SU-DHL-6 (cell line): ENCODE data around the gene PALM.

Experiments used
- H2AFZ ChIP-seq: fragments of 200-600 bp; sonication (generic); 2 replicates; pipeline ENCODE4 v1.6.1; 2014; ENCODE audit warnings: low read depth, mild to moderate bottlenecking, moderate library complexity, mixed read lengths, antibody characterized with exemption, low read length; ENCODE audit not compliant: severe bottlenecking
- H3F3A ChIP-seq: fragments of 200-600 bp; shearing (Covaris generic); 2 replicates; pipeline ENCODE4 v1.6.0; 2016; ENCODE audit warnings: antibody characterized with exemption, mild to moderate bottlenecking; ENCODE audit not compliant: insufficient read depth
- H3K27ac ChIP-seq: fragments of 200-600 bp; sonication (generic); 2 replicates; pipeline ENCODE4 v1.5.1; 2016; ENCODE audit warnings: low read depth, mild to moderate bottlenecking, low read length, moderate library complexity, mixed read lengths
- H3K27me3 ChIP-seq: fragments of 200-600 bp; sonication (generic), shearing (Covaris generic); 2 replicates; pipeline ENCODE4 v1.6.0; 2014; ENCODE audit warnings: mild to moderate bottlenecking, low read length
- H3K36me3 ChIP-seq: fragments of 200-600 bp; sonication (generic); 2 replicates; pipeline ENCODE4 v1.6.1; 2014; ENCODE audit warnings: mild to moderate bottlenecking, low read length, mixed read lengths
- H3K4me2 ChIP-seq: fragments of 300-600, 200-600 bp; shearing (Covaris generic), sonication (generic); 2 replicates; pipeline ENCODE4 v1.6.0; 2014; ENCODE audit warnings: low read length, low read depth, mild to moderate bottlenecking; ENCODE audit not compliant: poor library complexity, severe bottlenecking
- H3K4me3 ChIP-seq: fragments of 200-600 bp; sonication (generic); 2 replicates; pipeline ENCODE4 v1.5.1; 2014; ENCODE audit warnings: antibody characterized with exemption, low read length, mild to moderate bottlenecking, mixed read lengths; ENCODE audit not compliant: insufficient read depth, poor library complexity, severe bottlenecking
- H3K79me2 ChIP-seq: fragments of 200-600 bp; sonication (generic); 2 replicates; pipeline ENCODE4 v1.6.1; 2014; ENCODE audit warnings: mild to moderate bottlenecking, low read length, moderate library complexity; ENCODE audit not compliant: insufficient read depth
- H3K9ac ChIP-seq: fragments of 200-600 bp; sonication (generic); 2 replicates; pipeline ENCODE4 v1.7.0; 2014; ENCODE audit warnings: mild to moderate bottlenecking, low read length
- H3K9me2 ChIP-seq: fragments of 200-600 bp; sonication (generic); replicated peaks from 2 replicates; pipeline ENCODE4 v1.6.1; 2014; ENCODE audit warnings: low read length; ENCODE audit not compliant: insufficient read depth
- H3K9me3 ChIP-seq: fragments of 200-600 bp; sonication (generic); 2 replicates; pipeline ENCODE4 v1.6.1; 2014; ENCODE audit warnings: low read length, mixed read lengths; ENCODE audit not compliant: insufficient read depth
- H4K20me1 ChIP-seq: fragments of 200-600 bp; sonication (generic); 2 replicates; pipeline ENCODE4 v1.6.1; 2014; ENCODE audit warnings: low read depth, mild to moderate bottlenecking, antibody characterized with exemption, low read length, moderate library complexity, mixed read lengths
- EZH2phosphoT487 ChIP-seq: fragments of 200-600 bp; sonication (generic), shearing (Covaris generic); conservative IDR thresholded peaks from 2 replicates; pipeline ENCODE4 v1.6.1; 2018; ENCODE audit warnings: mild to moderate bottlenecking, antibody characterized with exemption, low read length, moderate library complexity, mixed read lengths
- TF ChIP-seq, protein P1 (sequence below): fragments of 200-600 bp; sonication (generic); IDR thresholded peaks from one replicate; pipeline ENCODE4 v1.5.1; 2017; ENCODE audit warnings: antibody characterized with exemption, mild to moderate bottlenecking, low read length, moderate library complexity; ENCODE audit not compliant: insufficient read depth, poor library complexity, severe bottlenecking

The PALM gene

DNA sequence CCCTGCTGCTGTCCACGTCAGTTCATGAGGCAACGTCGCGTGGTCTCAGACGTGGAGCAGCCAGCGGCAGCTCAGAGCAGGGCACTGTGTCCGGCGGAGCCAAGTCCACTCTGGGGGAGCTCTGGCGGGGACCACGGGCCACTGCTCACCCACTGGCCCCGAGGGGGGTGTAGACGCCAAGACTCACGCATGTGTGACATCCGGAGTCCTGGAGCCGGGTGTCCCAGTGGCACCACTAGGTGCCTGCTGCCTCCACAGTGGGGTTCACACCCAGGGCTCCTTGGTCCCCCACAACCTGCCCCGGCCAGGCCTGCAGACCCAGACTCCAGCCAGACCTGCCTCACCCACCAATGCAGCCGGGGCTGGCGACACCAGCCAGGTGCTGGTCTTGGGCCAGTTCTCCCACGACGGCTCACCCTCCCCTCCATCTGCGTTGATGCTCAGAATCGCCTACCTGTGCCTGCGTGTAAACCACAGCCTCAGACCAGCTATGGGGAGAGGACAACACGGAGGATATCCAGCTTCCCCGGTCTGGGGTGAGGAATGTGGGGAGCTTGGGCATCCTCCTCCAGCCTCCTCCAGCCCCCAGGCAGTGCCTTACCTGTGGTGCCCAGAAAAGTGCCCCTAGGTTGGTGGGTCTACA is 25.9 kb upstream of the PALM start:
- Histone ChIP-seq H2AFZ (no peak overlapping the region), H3K9ac (no peak overlapping the region), H3K36me3 (no peaks in the 10 kb centered on the region), H3F3A (0 out of 2 replicates have a peak, but pooled peaks cover 8% of the 10 kb centered on the region), H3K9me3 (no peaks in the 10 kb centered on the region), H3K79me2 (no peaks in the 10 kb centered on the region), H3K4me2 (no peak overlapping the region), H3K27ac (no peak overlapping the region), H3K4me3 (no peak overlapping the region), H3K27me3 (no peaks in the 10 kb centered on the region), H3K9me2 (no peaks in the 10 kb centered on the region), H4K20me1 (no peaks in the 10 kb centered on the region)
- no peak for TF ChIP-seq EZH2phosphoT487
- TF ChIP-seq, protein P1, sequence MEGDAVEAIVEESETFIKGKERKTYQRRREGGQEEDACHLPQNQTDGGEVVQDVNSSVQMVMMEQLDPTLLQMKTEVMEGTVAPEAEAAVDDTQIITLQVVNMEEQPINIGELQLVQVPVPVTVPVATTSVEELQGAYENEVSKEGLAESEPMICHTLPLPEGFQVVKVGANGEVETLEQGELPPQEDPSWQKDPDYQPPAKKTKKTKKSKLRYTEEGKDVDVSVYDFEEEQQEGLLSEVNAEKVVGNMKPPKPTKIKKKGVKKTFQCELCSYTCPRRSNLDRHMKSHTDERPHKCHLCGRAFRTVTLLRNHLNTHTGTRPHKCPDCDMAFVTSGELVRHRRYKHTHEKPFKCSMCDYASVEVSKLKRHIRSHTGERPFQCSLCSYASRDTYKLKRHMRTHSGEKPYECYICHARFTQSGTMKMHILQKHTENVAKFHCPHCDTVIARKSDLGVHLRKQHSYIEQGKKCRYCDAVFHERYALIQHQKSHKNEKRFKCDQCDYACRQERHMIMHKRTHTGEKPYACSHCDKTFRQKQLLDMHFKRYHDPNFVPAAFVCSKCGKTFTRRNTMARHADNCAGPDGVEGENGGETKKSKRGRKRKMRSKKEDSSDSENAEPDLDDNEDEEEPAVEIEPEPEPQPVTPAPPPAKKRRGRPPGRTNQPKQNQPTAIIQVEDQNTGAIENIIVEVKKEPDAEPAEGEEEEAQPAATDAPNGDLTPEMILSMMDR = no peak

DNA sequence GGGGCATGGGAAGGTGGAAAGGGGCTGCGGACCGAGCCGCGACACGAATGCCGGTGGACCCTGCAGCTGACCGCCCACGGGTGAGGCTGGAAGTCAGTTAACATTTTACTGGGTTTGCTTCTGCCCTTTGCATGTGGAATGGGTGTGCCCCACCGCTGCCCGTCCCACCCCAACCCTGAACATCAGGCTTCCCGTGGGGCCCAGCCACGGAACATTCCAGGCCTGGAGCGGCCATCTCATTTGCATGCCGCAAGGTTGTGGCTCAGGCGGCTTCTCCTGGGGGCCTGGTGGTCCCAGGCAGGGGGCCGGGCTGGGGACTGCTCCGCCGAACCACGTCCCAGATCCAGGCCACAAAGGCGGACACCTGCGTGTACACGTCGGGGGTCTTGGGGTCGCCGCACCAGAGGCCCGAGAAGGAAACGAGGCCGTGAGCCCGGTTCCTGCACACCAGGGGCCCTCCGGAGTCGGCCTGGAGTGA is 23.2 kb upstream of the PALM start:
- Histone ChIP-seq H3F3A (no peaks in the 10 kb centered on the region), H3K36me3 (no peaks in the 10 kb centered on the region), H3K79me2 (no peaks in the 10 kb centered on the region), H3K4me2 (no peak overlapping the region), H3K9ac (no peak overlapping the region), H4K20me1 (no peaks in the 10 kb centered on the region), H3K27ac (no peak overlapping the region), H2AFZ (no peak overlapping the region), H3K27me3 (no peaks in the 10 kb centered on the region), H3K9me2 (no peaks in the 10 kb centered on the region), H3K9me3 (no peaks in the 10 kb centered on the region), H3K4me3 (no peak overlapping the region)
- TF ChIP-seq, protein P1 = no peak
- no peak for TF ChIP-seq EZH2phosphoT487

DNA sequence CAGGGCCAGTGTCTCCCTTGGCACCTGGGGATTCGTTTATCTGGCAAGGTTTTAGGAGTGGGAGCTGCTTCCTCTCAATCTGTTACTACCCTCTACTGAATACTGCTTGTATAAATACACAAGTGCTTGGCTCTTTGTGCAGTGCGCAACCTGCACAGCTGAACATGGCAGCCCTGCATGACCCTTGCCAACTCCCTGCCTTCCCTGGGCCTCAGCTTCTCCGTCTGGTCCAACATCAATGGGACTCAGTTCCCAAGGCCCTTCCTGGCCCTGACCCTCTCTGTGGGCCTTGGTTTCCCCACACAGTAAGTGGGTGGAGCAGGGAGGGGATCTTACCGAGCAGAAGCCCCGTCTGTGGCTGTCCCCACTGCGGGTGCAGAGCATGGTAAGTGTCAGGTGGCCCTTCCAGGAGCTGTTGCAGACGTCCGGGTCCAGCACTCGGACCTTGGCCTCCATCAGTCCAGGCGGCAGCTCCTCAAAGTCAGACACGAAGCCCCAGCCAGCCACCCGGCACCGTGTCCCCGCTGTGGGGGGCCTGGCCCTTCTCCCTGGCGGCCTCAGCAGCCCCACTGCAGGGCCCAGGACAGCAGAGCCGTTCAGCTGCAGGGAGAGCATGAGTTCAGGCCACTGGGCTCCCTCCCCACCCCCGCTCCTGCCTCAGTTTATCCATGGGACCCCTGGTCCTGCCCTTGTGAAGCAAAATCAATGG is 22.0 kb upstream of the PALM start:
- no peak overlapping the region for H3K9ac ChIP-seq
- H2AFZ ChIP-seq = no peak overlapping the region
- TF ChIP-seq EZH2phosphoT487 = no peak
- TF ChIP-seq, protein P1 = no peak
- no peaks in the 10 kb centered on the region for H3K27me3 ChIP-seq
- H3K9me2 ChIP-seq = no peaks in the 10 kb centered on the region
- no peaks in the 10 kb centered on the region for H3K36me3 ChIP-seq
- H3K4me2 ChIP-seq = no peak overlapping the region
- H3K4me3 ChIP-seq = no peak overlapping the region
- no peaks in the 10 kb centered on the region for H4K20me1 ChIP-seq
- no peaks in the 10 kb centered on the region for H3K79me2 ChIP-seq
- H3K27ac ChIP-seq = no peak overlapping the region
- H3K9me3 ChIP-seq = no peaks in the 10 kb centered on the region
- no peaks in the 10 kb centered on the region for H3F3A ChIP-seq
